Pancreas (tissue), 10 donors: ENCODE results near the gene ARHGAP26. TPM values are rescaled to one million over a fixed set of nuclear protein-coding genes. Genes with fewer than 3 reads are reported as not detected.

Experiments used
- ATAC-seq, 4 donors: fragments of 200-7000 bp; cut with Tn5 transposase; one replicate each; pipeline versions ENCODE4 v1.8.0 to v1.9.1; 2020; ENCODE audit warnings: mild to moderate bottlenecking in 4 of 4, moderate library complexity in 4 of 4
- DNase-seq, 6 donors: peaks; one replicate each; pipeline ENCODE4 v3.0.0-alpha.2; 2020
- FAIRE-seq: peaks from 2 replicates; lab custom pipeline; 2012; peaks lifted over from hg19 to GRCh38; lab: Jason Lieb, UNC
- H3K27ac ChIP-seq, 4 donors: fragments of 200-600 bp; sonication (generic); 1 replicate in 3 of 4; 2 replicates in 1 of 4; pipeline versions ENCODE4 v1.5.0 to v1.8.0; 2020
- H3K27me3 ChIP-seq, 4 donors: fragments of 200-600 bp; one replicate each; pipeline ENCODE4 v1.8.0; 2021
- H3K36me3 ChIP-seq, 3 donors: fragments of 200-600 bp; sonication (generic) in 1 of 3; one replicate each; pipeline versions ENCODE4 v1.5.0 to v1.8.0; 2020 to 2021
- H3K4me1 ChIP-seq, 3 donors: fragments of 200-600 bp; one replicate each; pipeline ENCODE4 v1.8.0; 2021
- H3K4me3 ChIP-seq, 4 donors: fragments of 200-600 bp; sonication (generic) in 2 of 4; one replicate each; pipeline versions ENCODE4 v1.5.0 to v1.8.0; 2020 to 2021
- H3K9me3 ChIP-seq, 4 donors: fragments of 200-600 bp; one replicate each; pipeline ENCODE4 v1.8.0; 2021
- WGBS, 2 donors: extraction: QIAGEN DNeasy Blood & Tissue Kit; methylation state at CpG; one replicate each; pipeline ENCODE4 v1.1.7; 2013; 5-methylcytosine and 5-hydroxymethylcytosine counted together
- intact Hi-C, 3 donors: fragments of 100-400 bp; cut with DNase I; formaldehyde crosslinking; loops; one replicate each; pipeline versions ENCODE4 v1.11.1 to v1.14.2; 2022
- polyA plus RNA-seq, 2 donors: library from polyadenylated mRNA; stranded (reverse); fragments of 200-250 nt; gene quantifications; one replicate each; pipeline ENCODE4 v1.2.3, GENCODE V29; 2013
- total RNA-seq, 6 donors: library from RNA; stranded (reverse); fragmentation: NEBNext Ultra II Directional in 4 of 6; extraction: Animal tissue kit (Norgen Biotek cat#: 25700) in 4 of 6; gene quantifications; one replicate each; pipeline versions ENCODE4 v1.2.1 to v1.2.4, GENCODE V29; 2021 to 2023
- TF ChIP-seq, protein P1 (sequence below), 4 donors: fragments of 200-600 bp; sonication (generic) in 3 of 4; IDR thresholded peaks; one replicate each; pipeline versions ENCODE4 v1.5.0 to v1.8.0; 2021; ENCODE audit warnings: antibody characterized with exemption in 4 of 4
- donor health status: healthy with polysubstance abuse.
- donor health status: DM: no; HTN: no; CAD: no; lungs with moderate emphysema.
- donor health status: DM: no; HTN: no; CAD: no.
- donor health status: control.
- donor health status: control.
- donor health status: Bipolar disorder and iron deficiency.
- donor health status: DM: yes; HTN: yes; CAD: no.
- donor health status: DM: no; HTN: no; CAD: no.
- donor health status: DM: no; HTN: no; CAD: no.
- donor health status: DM: yes; HTN: yes; CAD: no.

ARHGAP26 gene
- total and polyA plus RNA-seq, 8 donors = 3.0 to 28.1 (median 10.3) TPM

DNA sequence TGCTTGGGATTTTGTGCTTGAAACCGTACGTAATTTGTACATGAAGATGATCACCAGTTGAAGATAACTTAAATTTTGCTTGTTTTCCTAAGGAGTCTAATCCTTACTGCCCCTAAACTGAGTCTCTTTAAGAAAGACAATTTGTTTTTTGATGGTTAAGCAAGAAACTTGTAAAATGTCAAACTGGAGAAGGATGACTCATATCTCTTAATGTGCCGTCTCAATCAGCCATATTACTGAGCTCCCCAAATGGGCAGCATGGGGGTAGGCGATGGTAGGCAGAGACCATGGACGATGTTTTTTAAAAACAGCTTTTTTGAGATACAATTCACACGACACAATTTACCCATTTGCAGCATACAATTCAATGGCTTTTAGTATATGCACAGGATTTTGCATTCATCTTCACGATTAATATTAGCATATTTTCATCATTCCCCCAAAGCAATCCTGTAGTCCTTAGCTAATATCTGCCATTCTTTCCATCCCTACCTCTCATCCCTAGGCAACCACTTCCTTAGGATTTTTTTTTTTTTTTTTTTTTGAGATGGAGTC is 14.3 kb downstream of the ARHGAP26 start:
- no peaks in the 10 kb centered on the region for H3K36me3 ChIP-seq
- no peaks in the 10 kb centered on the region for H3K9me3 ChIP-seq
- intact Hi-C loops = no loop called here
- TF ChIP-seq, protein P1, sequence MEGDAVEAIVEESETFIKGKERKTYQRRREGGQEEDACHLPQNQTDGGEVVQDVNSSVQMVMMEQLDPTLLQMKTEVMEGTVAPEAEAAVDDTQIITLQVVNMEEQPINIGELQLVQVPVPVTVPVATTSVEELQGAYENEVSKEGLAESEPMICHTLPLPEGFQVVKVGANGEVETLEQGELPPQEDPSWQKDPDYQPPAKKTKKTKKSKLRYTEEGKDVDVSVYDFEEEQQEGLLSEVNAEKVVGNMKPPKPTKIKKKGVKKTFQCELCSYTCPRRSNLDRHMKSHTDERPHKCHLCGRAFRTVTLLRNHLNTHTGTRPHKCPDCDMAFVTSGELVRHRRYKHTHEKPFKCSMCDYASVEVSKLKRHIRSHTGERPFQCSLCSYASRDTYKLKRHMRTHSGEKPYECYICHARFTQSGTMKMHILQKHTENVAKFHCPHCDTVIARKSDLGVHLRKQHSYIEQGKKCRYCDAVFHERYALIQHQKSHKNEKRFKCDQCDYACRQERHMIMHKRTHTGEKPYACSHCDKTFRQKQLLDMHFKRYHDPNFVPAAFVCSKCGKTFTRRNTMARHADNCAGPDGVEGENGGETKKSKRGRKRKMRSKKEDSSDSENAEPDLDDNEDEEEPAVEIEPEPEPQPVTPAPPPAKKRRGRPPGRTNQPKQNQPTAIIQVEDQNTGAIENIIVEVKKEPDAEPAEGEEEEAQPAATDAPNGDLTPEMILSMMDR (IDR thresholded peaks at IDR 0.05) = no peak
- ATAC-seq (no peak), DNase-seq (no peak), FAIRE-seq (no peak)
- 92 to 97% methylated on average over 7 of the region's 7 CpGs for WGBS, 2 donors
- H3K27me3 ChIP-seq = no peaks in the 10 kb centered on the region
- peaks cover 0 to 11% (median 10%) of the 10 kb centered on the region in 3 donors for H3K4me1 ChIP-seq
- H3K27ac ChIP-seq = no peak overlapping the region
- H3K4me3 ChIP-seq = no peak overlapping the region

DNA sequence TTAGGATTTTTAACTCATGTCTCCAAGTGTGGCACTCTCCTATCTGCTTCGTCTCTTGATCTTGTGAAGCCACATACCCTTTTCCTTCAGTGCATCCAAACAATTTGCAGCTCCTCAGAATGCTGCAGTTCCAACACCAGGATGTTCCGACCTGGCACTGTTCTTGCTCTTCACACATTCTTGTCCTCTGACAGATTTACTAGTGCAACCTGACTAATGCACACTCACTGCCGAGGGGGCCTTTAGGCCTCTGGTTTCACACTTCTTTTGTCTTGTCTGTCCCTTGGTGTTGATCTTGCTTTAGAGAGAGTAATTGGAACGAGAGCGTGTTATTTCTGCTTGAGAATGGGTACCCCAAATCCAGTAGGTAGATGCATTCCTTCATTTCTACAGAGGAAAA is 15.0 kb downstream of the ARHGAP26 start:
- TF ChIP-seq, protein P1 (IDR thresholded peaks at IDR 0.05) = no peak
- ATAC-seq = no peak
- 93 to 96% methylated on average over 5 of the region's 5 CpGs for WGBS, 2 donors
- Histone ChIP-seq H3K36me3 (no peaks in the 10 kb centered on the region), H3K27ac (no peak overlapping the region), H3K4me3 (no peak overlapping the region), H3K4me1 (peaks cover 0 to 6% (median 3%) of the 10 kb centered on the region in 3 donors), H3K9me3 (no peaks in the 10 kb centered on the region), H3K27me3 (no peaks in the 10 kb centered on the region)
- FAIRE-seq = no peak
- DNase-seq = no peak
- intact Hi-C loops = no loop called here

DNA sequence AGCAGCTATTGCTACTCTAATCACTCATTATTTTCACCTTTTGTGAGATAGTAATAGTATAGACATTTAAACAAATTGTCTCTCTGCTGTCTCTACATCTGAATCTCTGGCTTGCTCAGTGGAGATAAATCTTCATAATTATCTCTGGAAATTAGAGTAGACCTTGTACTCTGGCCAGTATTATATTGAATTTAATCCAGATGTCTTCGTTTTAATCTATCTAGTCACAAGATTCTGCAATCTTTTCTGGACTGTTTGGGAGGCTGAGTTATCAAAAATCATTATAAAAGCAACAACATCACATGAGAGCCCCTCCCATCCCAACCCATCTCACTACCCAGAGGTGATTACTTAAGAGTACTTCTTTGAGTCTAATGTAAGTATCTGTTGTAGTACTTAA is 19.0 kb downstream of the ARHGAP26 start:
- 28 to 30% methylated on average over 1 of the region's 1 CpG for WGBS, 2 donors
- no peak for FAIRE-seq
- TF ChIP-seq, protein P1 (IDR thresholded peaks at IDR 0.05) = no peak
- Histone ChIP-seq H3K27me3 (no peaks in the 10 kb centered on the region), H3K36me3 (no peaks in the 10 kb centered on the region), H3K4me3 (no peak overlapping the region), H3K9me3 (no peaks in the 10 kb centered on the region), H3K4me1 (peaks cover 0 to under 1% (median 0%) of the 10 kb centered on the region in 3 donors), H3K27ac (no peak overlapping the region)
- intact Hi-C loops = no loop called here
- DNase-seq = no peak
- no peak for ATAC-seq

DNA sequence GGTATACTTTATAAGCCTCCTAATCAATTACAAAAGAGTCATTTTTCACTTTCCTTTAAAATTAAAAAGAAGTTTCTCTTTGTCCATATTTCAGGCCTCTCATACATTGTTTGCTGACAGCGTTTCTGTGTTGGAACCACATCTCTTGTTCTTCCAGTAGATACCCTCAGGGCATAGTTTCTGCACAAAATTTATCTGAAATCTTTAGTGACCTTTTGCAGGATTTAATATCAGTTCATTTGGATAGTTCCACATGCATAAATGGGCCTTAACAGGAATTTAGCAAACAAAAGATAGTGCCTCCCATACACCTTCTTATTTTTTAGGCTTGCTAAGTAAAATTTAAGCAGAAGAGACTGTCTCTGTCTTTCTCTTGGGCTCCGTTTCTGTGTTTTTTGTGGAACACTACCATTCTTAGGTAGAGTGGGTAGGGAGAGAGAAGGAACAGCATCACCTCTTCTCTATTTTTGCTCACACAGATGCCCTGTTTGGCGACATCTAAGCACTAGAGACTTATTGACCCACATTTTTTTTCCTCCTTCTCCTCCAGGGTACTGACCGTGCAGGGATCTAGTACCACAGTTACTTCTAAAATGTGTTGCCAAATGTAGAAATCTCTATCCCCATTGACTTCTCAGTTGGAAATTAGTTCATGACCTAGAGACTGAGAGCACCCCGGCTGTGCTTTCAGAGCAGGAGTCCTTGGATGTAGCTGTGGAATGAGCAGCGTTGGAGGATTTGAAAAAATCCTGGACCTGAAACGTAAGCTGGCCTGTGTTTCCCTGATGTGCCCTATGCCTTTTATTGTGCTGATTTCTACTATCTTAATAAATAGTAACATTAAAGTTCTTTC is 22.1 kb downstream of the ARHGAP26 start:
- no peaks in the 10 kb centered on the region for H3K27me3 ChIP-seq
- ATAC-seq = no peak
- intact Hi-C loops = no loop called here
- DNase-seq = no peak
- no peak overlapping the region for H3K27ac ChIP-seq
- 89 to 95% methylated on average over 7 of the region's 7 CpGs for WGBS, 2 donors
- TF ChIP-seq, protein P1 (IDR thresholded peaks at IDR 0.05) = no peak
- H3K4me3 ChIP-seq = no peak overlapping the region
- peaks cover 6 to 20% (median 9%) of the 10 kb centered on the region in 3 donors for H3K4me1 ChIP-seq
- H3K9me3 ChIP-seq = no peaks in the 10 kb centered on the region
- no peaks in the 10 kb centered on the region for H3K36me3 ChIP-seq
- no peak for FAIRE-seq

DNA sequence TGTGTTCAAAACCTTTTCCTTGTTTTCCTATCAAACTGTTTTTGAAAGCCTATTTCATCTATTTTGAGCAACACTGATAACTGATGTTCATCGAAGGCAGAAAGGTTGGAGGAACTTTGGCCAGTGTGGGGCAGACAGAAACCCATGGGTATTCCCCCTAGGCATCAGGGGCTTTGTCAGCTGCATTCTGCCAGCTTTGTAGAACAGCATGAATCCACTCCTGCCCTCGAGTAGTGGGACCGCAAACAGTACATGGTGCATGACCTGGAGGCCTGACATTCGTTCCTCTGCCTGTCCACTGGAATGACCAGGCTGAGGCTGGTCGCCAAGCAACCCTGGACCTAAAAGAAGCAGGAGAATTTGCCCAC is 22.7 kb downstream of the ARHGAP26 start:
- Histone ChIP-seq H3K36me3 (no peaks in the 10 kb centered on the region), H3K4me1 (peaks cover 6 to 20% (median 9%) of the 10 kb centered on the region in 3 donors), H3K27me3 (no peaks in the 10 kb centered on the region), H3K27ac (no peak overlapping the region), H3K4me3 (no peak overlapping the region), H3K9me3 (no peaks in the 10 kb centered on the region)
- intact Hi-C loops = no loop called here
- no peak for DNase-seq
- no peak for ATAC-seq
- WGBS, 2 donors = 89% methylated on average over 5 of the region's 5 CpGs
- TF ChIP-seq, protein P1 (IDR thresholded peaks at IDR 0.05) = no peak
- FAIRE-seq = no peak
